Measurements from ENCODE around the gene TANGO6. TPM values are rescaled to one million over a fixed set of nuclear protein-coding genes. Genes with fewer than 3 reads are reported as not detected.

The TANGO6 gene
- total RNA-seq, 2 donors from 2014 or later: 23.8 to 38.4 TPM

DNA sequence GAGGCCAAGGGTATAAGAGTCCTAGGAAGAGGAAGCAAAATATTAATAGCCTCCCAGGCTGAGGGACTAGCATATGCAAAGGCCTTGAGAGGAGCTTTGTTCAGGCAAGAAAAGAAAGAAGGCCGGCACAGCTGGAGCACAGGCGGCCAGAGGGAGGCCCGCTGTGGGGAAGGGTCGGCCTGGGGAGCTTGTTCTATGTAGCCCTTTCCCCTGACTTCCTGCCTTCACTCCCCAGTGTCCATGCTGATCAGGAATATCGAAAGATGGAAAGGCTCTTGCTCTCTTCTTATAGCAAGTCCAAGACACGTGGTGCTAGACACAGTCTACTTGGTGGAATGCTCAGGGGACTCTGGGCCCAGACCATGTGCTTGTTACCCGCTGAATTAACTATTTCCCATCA lies 234.7 kb downstream of the TANGO6 start:
- no peaks in the 10 kb centered on the region for H3K36me3 Mint-ChIP-seq
- no peaks in the 10 kb centered on the region for H3K9me3 Mint-ChIP-seq
- DNase-seq (ENCODE audit: low spot score in 2 of 2) (no peak), ATAC-seq (no peak)
- H3K27ac Mint-ChIP-seq: no peak overlapping the region

DNA sequence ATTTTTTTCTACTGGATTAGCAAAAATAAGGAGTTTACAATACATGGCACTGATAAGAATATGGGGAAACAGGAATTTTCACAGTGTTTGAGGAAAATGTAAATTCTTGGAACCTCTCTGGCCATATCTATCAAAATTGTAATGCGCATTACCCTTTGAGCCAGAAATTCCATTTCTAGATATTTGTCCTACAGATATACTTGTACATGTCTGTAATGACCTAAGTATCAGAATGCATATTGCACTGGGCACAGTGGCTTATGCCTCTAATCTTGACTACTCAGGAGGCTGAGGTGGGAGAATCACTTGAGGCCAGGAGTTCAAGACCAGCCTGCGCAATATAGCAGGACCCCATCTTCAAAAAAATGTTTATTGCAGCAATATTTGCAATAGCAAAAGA lies 236.4 kb downstream of the TANGO6 start:
- ATAC-seq (no peak), DNase-seq (ENCODE audit: low spot score in 2 of 2) (no peak)
- no peaks in the 10 kb centered on the region for H3K36me3 Mint-ChIP-seq
- H3K9me3 Mint-ChIP-seq: no peaks in the 10 kb centered on the region
- peak overlapping the region in 1 of 2 donors; percentile 36 for H3K27ac Mint-ChIP-seq

DNA sequence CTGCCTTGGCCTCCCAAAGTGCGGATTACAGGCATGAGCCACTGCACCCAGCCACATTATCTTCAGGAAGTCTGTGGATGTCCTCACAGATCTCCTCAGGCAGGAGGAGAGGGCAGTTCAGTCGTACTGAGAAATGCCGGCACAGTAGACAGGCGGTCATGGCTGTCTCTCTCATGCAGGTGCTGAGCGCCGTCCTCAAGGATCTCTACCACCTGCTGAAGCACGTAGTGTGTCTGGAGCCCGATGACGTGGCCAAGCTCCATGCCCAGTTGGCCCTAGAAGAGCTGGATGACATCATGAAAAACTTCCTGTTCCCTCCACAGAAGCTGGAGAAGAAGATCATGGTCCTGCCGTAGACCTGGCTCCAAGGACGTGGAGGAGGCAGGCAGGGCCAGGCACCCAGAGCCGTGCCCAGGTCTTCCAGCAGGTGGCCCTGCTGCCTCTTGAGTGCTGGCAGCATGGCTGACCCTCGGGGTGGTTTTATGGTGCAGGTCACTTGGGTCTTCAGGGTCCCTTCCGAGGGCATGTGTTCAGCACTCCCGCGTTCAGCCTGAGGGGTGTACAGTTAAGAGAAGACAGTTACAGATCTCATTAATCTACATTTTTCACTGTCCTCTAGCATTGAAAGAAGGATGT lies 240.1 kb downstream of the TANGO6 start:
- no peaks in the 10 kb centered on the region for H3K36me3 Mint-ChIP-seq
- ATAC-seq (peak in 1 of 2 donors; percentile 30), DNase-seq (ENCODE audit: low spot score in 2 of 2) (no peak)
- H3K9me3 Mint-ChIP-seq: no peaks in the 10 kb centered on the region
- no peak overlapping the region for H3K27ac Mint-ChIP-seq

DNA sequence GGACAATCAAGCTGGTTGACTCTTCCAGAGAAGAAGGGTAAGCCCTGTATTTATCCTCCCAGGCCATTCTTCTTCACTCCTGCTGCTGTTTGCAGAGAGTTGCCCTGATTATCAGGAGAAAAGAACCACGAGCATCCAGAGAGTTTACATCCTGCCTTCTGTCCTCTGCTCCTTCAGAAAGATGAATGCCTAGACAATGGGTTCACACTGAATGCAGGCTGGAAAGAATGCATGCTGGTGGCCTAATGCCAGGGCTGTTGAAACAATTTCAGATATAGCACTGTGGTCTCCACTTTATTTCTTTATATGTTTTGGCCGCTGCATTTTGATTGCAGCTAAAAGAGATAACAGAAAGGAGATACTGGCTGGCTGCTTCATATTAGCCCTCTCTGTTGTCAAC lies 241.0 kb downstream of the TANGO6 start:
- DNase-seq (ENCODE audit: low spot score in 2 of 2) (no peak), ATAC-seq (no peak)
- Mint-ChIP-seq H3K36me3 (no peaks in the 10 kb centered on the region), H3K27ac (no peak overlapping the region), H3K9me3 (no peaks in the 10 kb centered on the region)

DNA sequence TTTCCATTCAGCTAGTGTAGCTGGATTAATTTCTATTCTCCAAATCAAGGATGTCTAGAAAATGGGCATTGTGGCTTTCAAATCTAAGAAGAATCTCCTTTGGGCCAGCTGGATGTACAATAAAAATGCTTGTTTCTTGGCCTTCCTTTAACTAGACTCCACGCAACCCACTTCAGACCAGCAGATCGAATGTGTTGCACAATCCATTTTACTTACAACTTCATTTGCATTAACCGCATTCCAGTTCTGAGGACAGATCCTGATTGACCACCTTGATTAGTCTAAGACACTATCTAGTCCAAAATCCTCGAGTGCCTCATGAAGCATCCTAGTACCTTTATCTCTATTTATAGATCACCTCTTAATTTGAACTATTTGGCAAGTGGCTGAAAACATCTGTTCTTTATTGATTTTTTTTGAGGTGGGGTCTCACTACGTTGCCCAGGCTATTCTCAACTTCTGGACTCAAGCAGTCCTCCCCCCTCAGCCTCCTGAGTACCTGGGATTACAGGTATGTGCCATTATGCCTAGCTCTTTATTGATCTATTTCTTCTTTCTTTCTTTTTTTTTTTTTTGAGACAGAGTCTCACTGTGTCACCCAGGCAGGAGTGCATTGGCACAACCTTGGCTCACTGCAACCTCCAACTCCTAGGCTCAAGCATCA lies 241.8 kb downstream of the TANGO6 start:
- DNase-seq (ENCODE audit: low spot score in 2 of 2) (no peak), ATAC-seq (no peak)
- H3K36me3 Mint-ChIP-seq: no peaks in the 10 kb centered on the region
- no peaks in the 10 kb centered on the region for H3K9me3 Mint-ChIP-seq
- peak overlapping the region in 1 of 2 donors; percentile 77 for H3K27ac Mint-ChIP-seq

DNA sequence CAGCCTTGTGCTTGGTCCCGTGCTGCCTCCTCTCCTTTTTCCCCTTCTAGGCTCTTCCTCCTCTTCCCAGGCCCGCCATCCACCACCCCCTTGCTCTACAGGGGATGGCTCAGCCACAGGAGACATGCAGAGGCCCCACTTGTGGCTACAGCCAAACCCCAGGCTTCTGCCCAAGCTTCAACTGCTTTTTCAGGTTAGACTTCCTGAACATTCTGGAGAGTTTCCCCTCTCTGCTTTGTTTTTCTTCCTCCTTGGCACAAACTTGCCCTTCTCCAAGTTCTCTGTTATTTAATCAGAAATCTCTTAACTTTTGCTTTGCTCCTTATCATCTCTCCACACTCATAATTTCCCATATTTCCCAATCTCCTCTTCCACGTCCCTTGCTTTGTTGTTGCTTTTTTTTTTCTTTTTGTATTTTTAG lies 243.8 kb downstream of the TANGO6 start:
- no peak for DNase-seq (ENCODE audit: low spot score in 2 of 2)
- Mint-ChIP-seq H3K9me3 (no peaks in the 10 kb centered on the region), H3K27ac (peak overlapping the region; percentile 48 to 94), H3K36me3 (no peaks in the 10 kb centered on the region)
- ATAC-seq: no peak

DNA sequence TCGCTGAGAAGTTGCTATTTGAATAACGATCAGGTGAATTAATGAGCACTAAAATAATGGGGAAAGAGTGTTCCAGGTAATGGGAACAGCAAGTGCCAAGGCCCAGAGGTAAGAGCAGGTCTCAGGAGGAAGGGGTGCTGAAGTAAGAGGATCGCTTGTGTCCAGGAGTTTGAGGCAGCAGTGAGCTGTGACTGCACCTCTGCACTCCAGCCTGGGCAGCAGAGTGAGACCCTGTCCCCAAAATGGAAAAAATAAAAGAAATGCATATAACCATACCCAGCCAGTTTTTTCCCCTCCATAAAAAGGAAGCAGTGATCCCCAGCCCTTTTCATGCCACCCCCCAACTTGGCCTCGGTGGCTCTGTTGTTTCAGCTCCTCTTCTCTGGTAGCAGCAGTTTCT lies 245.4 kb downstream of the TANGO6 start:
- no peak for DNase-seq (ENCODE audit: low spot score in 2 of 2)
- ATAC-seq: no peak
- Mint-ChIP-seq H3K9me3 (no peaks in the 10 kb centered on the region), H3K36me3 (no peaks in the 10 kb centered on the region), H3K27ac (peak overlapping the region in 1 of 2 donors; percentile 75)

DNA sequence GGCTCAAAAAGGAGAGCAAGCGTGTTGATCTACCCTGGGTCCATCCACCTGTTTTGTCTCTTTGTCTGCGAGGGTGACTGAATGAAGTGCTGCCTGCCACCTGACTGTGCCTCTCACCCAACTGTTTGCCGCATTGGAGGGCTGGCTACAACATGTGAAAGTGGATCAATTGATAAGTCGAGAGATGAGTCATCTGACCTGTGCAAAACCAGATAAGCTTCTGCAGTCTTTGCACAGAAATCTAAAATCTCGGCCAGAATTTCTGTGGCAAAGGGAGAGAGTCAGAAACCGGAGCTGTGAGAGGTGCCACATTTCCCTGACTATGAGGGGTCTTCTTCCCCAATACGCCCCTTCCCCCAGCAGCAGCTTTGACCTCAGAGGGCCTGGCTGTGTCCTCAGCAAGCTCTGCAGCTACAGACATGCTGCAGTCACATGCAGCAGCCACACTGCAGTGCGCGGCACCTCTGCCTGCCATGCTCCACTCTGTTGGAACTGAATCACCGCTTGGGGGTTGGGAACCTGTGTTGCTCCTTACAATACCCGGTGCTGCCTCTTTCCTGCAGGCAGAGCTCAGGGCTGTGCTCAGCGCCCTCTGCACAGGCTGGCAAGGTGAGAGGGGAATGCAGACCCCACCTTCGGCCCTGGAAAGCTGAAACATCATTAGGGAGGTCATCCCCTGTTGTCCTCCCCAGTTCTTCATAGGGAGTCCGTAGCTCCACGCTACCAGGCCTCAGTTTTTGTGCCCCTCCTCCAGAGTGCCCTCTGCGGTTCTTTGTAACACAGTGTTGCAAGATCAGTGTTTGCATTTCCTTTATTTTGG lies 246.0 kb downstream of the TANGO6 start:
- ATAC-seq (peak; percentile 69 to 79), DNase-seq (ENCODE audit: low spot score in 2 of 2) (no peak)
- no peaks in the 10 kb centered on the region for H3K9me3 Mint-ChIP-seq
- H3K27ac Mint-ChIP-seq: peak overlapping the region in 1 of 2 donors; percentile 75
- no peaks in the 10 kb centered on the region for H3K36me3 Mint-ChIP-seq

DNA sequence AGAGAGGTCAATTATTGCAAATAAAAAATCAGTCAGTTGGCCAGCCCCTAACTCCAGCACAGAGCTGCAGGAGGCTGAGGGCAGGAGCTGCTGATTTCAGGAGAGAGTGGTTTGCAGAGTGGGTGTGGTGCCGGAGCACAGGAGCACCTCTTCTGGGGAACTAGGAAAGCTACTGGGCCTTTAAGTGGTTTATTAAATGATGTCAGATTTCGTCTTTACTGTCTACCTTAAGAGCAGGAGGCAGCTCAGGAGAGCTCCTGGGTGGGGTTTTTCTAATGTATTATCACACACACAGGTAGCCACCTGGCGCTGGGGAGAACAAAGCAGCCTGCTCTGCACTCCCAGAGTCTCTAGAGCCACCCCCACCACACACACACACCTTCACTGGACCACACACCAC lies 250.6 kb downstream of the TANGO6 start:
- no peak for ATAC-seq
- Mint-ChIP-seq H3K36me3 (no peaks in the 10 kb centered on the region), H3K9me3 (no peaks in the 10 kb centered on the region), H3K27ac (no peak overlapping the region)
- no peak for DNase-seq (ENCODE audit: low spot score in 2 of 2)

DNA sequence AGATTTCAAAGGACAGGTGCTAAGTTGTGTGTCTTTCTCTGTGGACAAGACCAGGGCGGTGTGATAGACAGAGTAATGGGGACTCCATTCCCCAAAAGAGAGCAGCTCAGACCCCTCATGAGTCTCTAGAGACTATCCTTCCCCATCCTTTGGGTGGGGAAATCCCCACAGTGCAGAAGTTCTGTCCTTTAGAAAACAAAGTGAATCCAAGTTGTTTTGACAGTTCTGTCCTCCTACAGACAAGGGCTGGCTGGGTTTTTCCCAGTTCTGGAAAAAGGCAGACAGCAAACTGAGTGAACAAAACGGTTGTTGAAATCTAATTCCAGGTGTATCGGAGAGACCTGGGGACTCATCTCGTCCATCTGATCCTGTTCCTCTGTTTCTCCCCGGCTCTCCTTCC lies 251.2 kb downstream of the TANGO6 start:
- Mint-ChIP-seq H3K27ac (no peak overlapping the region), H3K36me3 (no peaks in the 10 kb centered on the region), H3K9me3 (no peaks in the 10 kb centered on the region)
- DNase-seq (ENCODE audit: low spot score in 2 of 2) (no peak), ATAC-seq (no peak)

DNA sequence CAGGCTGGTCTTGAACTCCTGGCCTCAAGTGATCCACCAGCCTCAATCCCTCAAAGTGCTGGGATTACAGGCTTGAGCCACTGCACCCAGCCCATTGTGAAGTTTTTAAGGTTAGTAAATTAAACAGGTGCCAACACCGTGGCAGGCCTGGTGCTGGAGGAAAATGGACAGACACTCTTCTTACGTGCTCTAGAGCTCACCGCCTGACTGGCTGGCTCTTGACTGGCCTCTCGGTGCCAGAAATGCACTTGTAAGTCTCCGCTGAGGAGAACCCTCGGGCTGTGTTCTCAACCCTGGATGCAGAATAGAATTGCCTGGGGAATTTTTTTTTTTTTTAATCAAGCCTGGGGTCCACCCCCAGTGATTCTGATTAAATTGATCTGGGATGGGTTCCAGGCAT lies 251.9 kb downstream of the TANGO6 start:
- ATAC-seq (no peak), DNase-seq (ENCODE audit: low spot score in 2 of 2) (no peak)
- Mint-ChIP-seq H3K27ac (no peak overlapping the region), H3K36me3 (no peaks in the 10 kb centered on the region), H3K9me3 (no peaks in the 10 kb centered on the region)

DNA sequence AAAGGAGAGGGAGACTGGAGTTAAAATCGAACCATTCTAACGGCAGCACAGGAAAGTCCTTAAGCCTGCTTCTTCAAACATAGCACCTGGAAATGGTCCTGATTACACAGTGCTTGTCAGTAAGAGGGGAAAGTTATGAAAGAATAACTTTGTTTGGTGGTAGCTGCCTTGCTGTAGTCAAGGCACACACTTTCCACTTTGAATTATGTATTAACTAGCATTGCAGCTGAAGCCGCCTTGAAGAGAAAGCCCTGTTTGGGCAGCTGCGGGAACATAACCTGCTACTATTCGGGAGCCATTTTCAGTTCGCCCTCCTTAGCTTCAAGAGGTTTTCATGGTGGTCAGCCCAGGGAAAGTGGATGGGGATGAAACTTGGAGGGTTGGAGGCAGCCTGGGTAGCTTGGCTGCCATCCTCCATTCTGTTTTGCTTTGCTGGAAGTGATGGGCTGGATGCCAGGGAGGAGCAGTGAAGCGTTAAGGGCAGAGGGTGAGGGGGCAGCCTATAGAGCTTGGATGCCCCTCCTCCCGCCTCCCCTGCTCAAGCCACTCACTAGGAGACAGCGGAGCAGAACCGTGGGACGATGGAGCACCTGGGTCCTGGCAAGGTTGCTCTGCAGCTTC lies 256.9 kb downstream of the TANGO6 start:
- DNase-seq (ENCODE audit: low spot score in 2 of 2) (no peak), ATAC-seq (no peak)
- no peaks in the 10 kb centered on the region for H3K9me3 Mint-ChIP-seq
- H3K36me3 Mint-ChIP-seq: no peaks in the 10 kb centered on the region
- H3K27ac Mint-ChIP-seq: no peak overlapping the region

DNA sequence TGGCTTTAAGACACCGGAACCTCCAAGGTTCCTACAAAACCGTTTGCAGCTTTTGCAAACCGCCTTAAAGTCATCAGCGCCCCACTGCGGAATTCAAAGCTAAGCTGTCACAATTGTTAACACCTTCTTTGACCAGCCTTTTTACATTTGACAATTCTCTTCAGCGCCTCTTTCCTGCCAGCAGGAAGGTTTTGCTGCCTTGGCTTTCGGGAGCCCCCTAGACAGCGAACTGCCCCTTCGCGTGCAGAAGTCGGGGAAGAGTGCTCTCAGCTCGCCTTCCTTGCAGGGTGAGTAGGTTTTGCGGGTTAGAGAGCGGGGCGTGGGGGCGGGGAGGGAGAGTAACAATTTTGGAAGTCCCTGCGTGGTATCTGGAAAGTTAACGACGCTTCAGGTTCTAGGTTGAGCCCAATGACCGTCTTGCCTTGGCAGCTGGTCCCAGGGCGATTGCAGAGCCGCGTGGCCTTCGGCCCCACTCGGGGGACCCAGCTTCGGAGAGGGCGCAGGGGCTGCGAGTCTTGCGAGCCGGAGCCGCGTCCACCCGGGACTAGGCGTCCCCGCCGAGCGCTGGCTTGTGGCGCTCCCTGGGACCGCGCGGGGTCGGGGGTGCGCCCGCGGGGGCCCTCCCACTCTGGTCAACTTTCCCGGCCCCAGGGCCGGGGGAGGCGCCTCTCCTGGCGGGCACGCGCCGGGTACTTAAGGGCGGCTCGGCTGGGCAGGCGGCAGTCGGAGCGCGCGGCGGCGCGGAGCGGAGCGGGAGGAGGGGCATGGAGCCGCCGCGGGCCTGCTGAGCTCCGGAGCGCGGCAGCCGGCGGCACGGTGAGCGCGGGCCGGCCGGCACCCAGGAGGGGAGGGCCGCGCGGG lies 262.4 kb downstream of the TANGO6 start, which contains the start of gene HAS3:
TSS of gene HAS3 (plus strand) at position 153 of the 861 bp plus-strand sequence. CDS start 3,743 bp downstream, outside the sequence.
- H3K36me3 Mint-ChIP-seq: peaks cover 5 to 7% of the 10 kb centered on the region in 2 donors
- ATAC-seq (peak; percentile 62 to 72), DNase-seq (ENCODE audit: low spot score in 2 of 2) (peak in 1 of 2 donors; percentile 63)
- H3K27ac Mint-ChIP-seq: peak within 1 kb of the TSS in 1 of 2 donors; percentile 72
- H3K9me3 Mint-ChIP-seq: no peaks in the 10 kb centered on the region

DNA sequence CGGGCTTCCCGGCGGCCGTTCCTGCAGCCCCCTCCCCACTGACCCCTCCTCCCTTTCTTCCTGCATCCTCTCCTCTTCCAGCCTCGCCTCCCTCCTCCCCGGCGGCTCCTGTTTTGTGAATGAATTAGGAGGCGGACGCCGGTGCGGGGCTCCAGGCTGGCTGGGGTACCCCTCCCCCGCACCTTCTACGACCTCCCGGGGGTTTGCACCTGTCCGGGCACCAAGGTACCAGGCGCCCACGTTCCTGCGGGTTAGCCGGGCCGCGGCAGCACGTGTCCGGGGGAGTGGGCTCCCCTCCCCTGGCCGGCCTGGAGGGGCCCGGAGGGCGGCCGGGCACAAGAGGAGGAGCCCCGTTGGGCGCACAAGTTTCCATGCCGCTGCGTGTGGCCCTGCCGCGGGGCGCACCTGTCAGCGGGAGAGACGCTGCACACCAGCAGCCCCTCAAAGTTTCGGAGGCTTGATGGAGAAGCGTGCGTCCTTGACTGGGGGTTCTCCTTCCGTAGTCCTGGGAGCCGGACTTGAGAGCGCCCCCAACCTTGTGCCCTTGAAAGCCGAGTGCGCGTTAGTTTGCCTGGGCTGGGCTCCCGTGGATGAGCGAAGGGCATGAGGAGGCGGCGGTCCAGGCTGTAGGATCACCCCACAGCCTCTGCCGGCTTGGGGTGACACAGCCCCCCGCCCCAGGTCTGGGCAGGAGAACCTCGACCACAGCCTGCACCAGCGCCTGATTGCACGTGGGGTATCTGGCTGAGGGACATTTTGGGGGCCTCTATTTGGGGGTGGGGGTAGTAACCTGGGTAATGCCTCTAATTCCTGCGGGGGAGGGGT lies 263.4 kb downstream of the TANGO6 start:
- peaks cover 5 to 7% of the 10 kb centered on the region in 2 donors for H3K36me3 Mint-ChIP-seq
- ATAC-seq (no peak), DNase-seq (ENCODE audit: low spot score in 2 of 2) (peak in 1 of 2 donors; percentile 13)
- H3K27ac Mint-ChIP-seq: no peak overlapping the region
- no peaks in the 10 kb centered on the region for H3K9me3 Mint-ChIP-seq

DNA sequence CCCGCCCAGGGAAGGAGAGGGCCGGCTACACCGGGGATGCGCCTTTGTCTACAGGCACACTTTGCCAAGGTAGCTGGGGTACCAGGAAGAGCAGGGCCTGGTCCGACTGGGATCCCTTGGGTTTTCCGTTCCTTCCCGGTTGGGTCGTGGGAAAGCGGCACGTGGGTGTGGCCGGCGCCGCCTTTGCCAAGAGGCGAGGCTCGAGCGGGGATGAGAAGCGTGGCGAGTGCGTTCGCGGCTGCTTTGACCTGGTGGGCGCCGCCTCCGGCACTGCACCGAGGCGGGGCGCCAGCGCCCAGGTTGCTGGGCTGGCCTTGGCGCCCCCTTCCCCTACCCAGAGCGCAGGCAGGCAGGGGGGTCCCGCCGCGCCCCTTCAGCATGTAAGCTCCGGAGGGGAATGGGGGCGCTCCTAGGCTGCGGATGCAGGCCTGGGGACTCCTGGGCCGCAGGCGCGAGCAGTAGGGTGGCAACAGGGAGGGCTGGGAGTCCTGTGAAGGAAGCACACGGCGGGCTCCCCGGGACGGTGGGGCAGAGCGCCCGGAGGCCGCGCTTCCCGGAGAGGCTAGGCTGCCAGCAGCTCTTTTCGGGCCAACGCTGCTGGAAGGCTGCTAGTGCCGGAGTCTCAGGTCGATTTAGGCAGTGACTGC lies 264.1 kb downstream of the TANGO6 start:
- ATAC-seq (no peak), DNase-seq (ENCODE audit: low spot score in 2 of 2) (no peak)
- Mint-ChIP-seq H3K27ac (no peak overlapping the region), H3K9me3 (no peaks in the 10 kb centered on the region), H3K36me3 (peaks cover 5 to 7% of the 10 kb centered on the region in 2 donors)

Data from activated naive CD4-positive, alpha-beta T cell treated with anti-CD3 and anti-CD28 coated beads, Interleukin-2, amount 50 U/mL, for 72 hours (primary cell).